ENCODE measurements around the gene RPL10A.
A peak's percentile ranks its signal among the peaks of the same experiment; 100 is the strongest.

Gene RPL10A

GRCh38 chr6:35471836-35472345 is 3.7 kb downstream of the RPL10A start:
- Histone ChIP-seq H3K79me2 (ENCODE audit: insufficient read depth, low read length) (peaks cover 30% of the 10 kb centered on the region), H3K9ac (ENCODE audit: low read depth, low read length) (no peak overlapping the region), H3K9me3 (ENCODE audit: insufficient read depth, low read length, severe bottlenecking) (no peaks in the 10 kb centered on the region), H3K27me3 (ENCODE audit: insufficient read depth, low read length, poor library complexity) (no peaks in the 10 kb centered on the region), H3K4me2 (ENCODE audit: insufficient read depth, low read length) (peak overlapping the region; percentile 25; the same call in 1 of the 2 replicates), H2AFZ (ENCODE audit: low read depth, low read length) (no peak overlapping the region), H4K20me1 (ENCODE audit: insufficient read depth, low read length) (peaks cover 49% of the 10 kb centered on the region), H3K4me1 (ENCODE audit: insufficient read depth, low read length) (peaks cover 32% of the 10 kb centered on the region), H3K36me3 (ENCODE audit: insufficient read depth, low read length) (peaks cover 47% of the 10 kb centered on the region), H3K4me3 (ENCODE audit: low read depth in 1 of 2, low read length in 2 of 2) (no peak overlapping the region), H3K27ac (ENCODE audit: low read length) (no peak overlapping the region)
- no peak for ATAC-seq (ENCODE audit: insufficient read depth, low read depth)
- TF ChIP-seq CTCF (IDR thresholded peaks at IDR 0.05; ENCODE audit: borderline replicate concordance, extremely low read depth, low read length, poor library complexity, severe bottlenecking) (no peak), EZH2 (IDR thresholded peaks at IDR 0.05; ENCODE audit: borderline replicate concordance, low read depth, low read length, severe bottlenecking) (no peak)
- DNase-seq: no peak

GRCh38 chr6:35473075-35473849 is 5.1 kb downstream of the RPL10A start:
- Histone ChIP-seq H3K36me3 (ENCODE audit: insufficient read depth, low read length) (peaks cover 47% of the 10 kb centered on the region), H4K20me1 (ENCODE audit: insufficient read depth, low read length) (peaks cover 49% of the 10 kb centered on the region)

GRCh38 chr6:35473850-35474130 is 5.6 kb downstream of the RPL10A start:
- peaks cover 46% of the 10 kb centered on the region for H4K20me1 ChIP-seq (ENCODE audit: insufficient read depth, low read length)
- no peak; the same call in 2 of the 3 replicates for ATAC-seq (ENCODE audit: insufficient read depth, low read depth)

More at GRCh38 chr6:35473075-35473849, 5.1 kb downstream of the RPL10A start:
- ATAC-seq (ENCODE audit: insufficient read depth, low read depth): no peak
- H3K27ac ChIP-seq (ENCODE audit: low read length): no peak overlapping the region
- H2AFZ ChIP-seq (ENCODE audit: low read depth, low read length): no peak overlapping the region
- peaks cover 29% of the 10 kb centered on the region for H3K79me2 ChIP-seq (ENCODE audit: insufficient read depth, low read length)
- no peak overlapping the region for H3K4me2 ChIP-seq (ENCODE audit: insufficient read depth, low read length)
- H3K27me3 ChIP-seq (ENCODE audit: insufficient read depth, low read length, poor library complexity): no peaks in the 10 kb centered on the region
- DNase-seq: peak; percentile 23
- peaks cover 23% of the 10 kb centered on the region for H3K4me1 ChIP-seq (ENCODE audit: insufficient read depth, low read length)
- no peak overlapping the region for H3K4me3 ChIP-seq (ENCODE audit: low read depth in 1 of 2, low read length in 2 of 2)
- TF ChIP-seq CTCF (IDR thresholded peaks at IDR 0.05; ENCODE audit: borderline replicate concordance, extremely low read depth, low read length, poor library complexity, severe bottlenecking) (no peak), EZH2 (IDR thresholded peaks at IDR 0.05; ENCODE audit: borderline replicate concordance, low read depth, low read length, severe bottlenecking) (no peak)
- no peak overlapping the region for H3K9ac ChIP-seq (ENCODE audit: low read depth, low read length)
- H3K9me3 ChIP-seq (ENCODE audit: insufficient read depth, low read length, severe bottlenecking): no peaks in the 10 kb centered on the region

More at GRCh38 chr6:35473850-35474130, 5.6 kb downstream of the RPL10A start:
- no peak for DNase-seq
- TF ChIP-seq CTCF (IDR thresholded peaks at IDR 0.05; ENCODE audit: borderline replicate concordance, extremely low read depth, low read length, poor library complexity, severe bottlenecking): no peak
- TF ChIP-seq EZH2 (IDR thresholded peaks at IDR 0.05; ENCODE audit: borderline replicate concordance, low read depth, low read length, severe bottlenecking): no peak
- Histone ChIP-seq H3K36me3 (ENCODE audit: insufficient read depth, low read length) (peaks cover 42% of the 10 kb centered on the region), H2AFZ (ENCODE audit: low read depth, low read length) (no peak overlapping the region), H3K79me2 (ENCODE audit: insufficient read depth, low read length) (peaks cover 24% of the 10 kb centered on the region), H3K9me3 (ENCODE audit: insufficient read depth, low read length, severe bottlenecking) (no peaks in the 10 kb centered on the region), H3K27ac (ENCODE audit: low read length) (no peak overlapping the region), H3K27me3 (ENCODE audit: insufficient read depth, low read length, poor library complexity) (no peaks in the 10 kb centered on the region), H3K4me1 (ENCODE audit: insufficient read depth, low read length) (peaks cover 23% of the 10 kb centered on the region), H3K9ac (ENCODE audit: low read depth, low read length) (no peak overlapping the region), H3K4me3 (ENCODE audit: low read depth in 1 of 2, low read length in 2 of 2) (no peak overlapping the region), H3K4me2 (ENCODE audit: insufficient read depth, low read length) (no peak overlapping the region)
